GM12878 (cell line): ENCODE results near the gene SPDYA. TPM values are rescaled to one million over a fixed set of nuclear protein-coding genes. Genes with fewer than 3 reads are reported as not detected.

Source experiments
- ATAC-seq: fragments of 200-7000 bp; cut with Tn5 transposase; 3 replicates; pipeline ENCODE4 v1.9.1; 2020; ENCODE audit warnings: mild to moderate bottlenecking, moderate library complexity
- BruUV-seq: library from RNA; stranded (reverse); fragments of 400-500 nt; replicated peaks from 2 replicates; lab custom pipeline; 2021; lab: Mats Ljungman, UMichigan
- CTCF ChIA-PET: fragments of 300-600 bp; sonication (Branson Sonifier 250); formaldehyde crosslinking; extraction: SDS; loops from one replicate; lab custom pipeline; 2021; ENCODE audit warnings: inconsistent platforms; lab: Yijun Ruan, JAX
- POLR2A ChIA-PET: fragments of 350-600 bp; formaldehyde crosslinking; extraction: SDS; loops from one replicate; lab custom pipeline; 2021; ENCODE audit warnings: inconsistent platforms; lab: Charles Lee
- RAD21 ChIA-PET: fragments of 300-600 bp; sonication (Branson Sonifier 250); formaldehyde crosslinking; loops from one replicate; lab custom pipeline; 2023; ENCODE audit warnings: antibody characterized with exemption; ENCODE audit not compliant: unreplicated experiment; lab: Charles Lee
- SMC1A ChIA-PET: fragments of 300-600 bp; sonication (Branson Sonifier 250); formaldehyde crosslinking; loops from one replicate; lab custom pipeline; 2023; ENCODE audit not compliant: unreplicated experiment, uncharacterized antibody; lab: Charles Lee
- DNase-seq: peaks from one replicate; pipeline ENCODE4 v3.0.0-alpha.2; 2011; ENCODE audit warnings: low read depth, low spot score
- FAIRE-seq: peaks from 3 replicates; lab custom pipeline; 2011; peaks lifted over from hg19 to GRCh38; lab: Jason Lieb, UNC
- H2AFZ ChIP-seq: 2 replicates; pipeline ENCODE4 v1.6.0; 2011; ENCODE audit warnings: low read depth, low read length, control low read depth; ENCODE audit not compliant: control insufficient read depth
- H3K27ac ChIP-seq: 2 replicates; pipeline ENCODE4 v1.5.1; 2011; ENCODE audit warnings: control low read depth; ENCODE audit not compliant: control insufficient read depth, insufficient read depth
- H3K27me3 ChIP-seq, 2 experiments: replicated peaks in 1 of 2; 2 replicates each; pipeline versions ENCODE4 v1.6.0 to v1.6.1; 2011; ENCODE audit warnings: low read length in 1 of 2; ENCODE audit not compliant: control insufficient read depth in 2 of 2, insufficient read depth in 2 of 2
- H3K36me3 ChIP-seq, 2 experiments: 2 replicates each; pipeline ENCODE4 v1.5.1; 2011; ENCODE audit warnings: low read length in 1 of 2; ENCODE audit not compliant: control insufficient read depth in 2 of 2, insufficient read depth in 2 of 2
- H3K4me1 ChIP-seq: 2 replicates; pipeline ENCODE4 v1.6.1; 2011; ENCODE audit warnings: mild to moderate bottlenecking, low read length, moderate library complexity, mixed read lengths; ENCODE audit not compliant: control insufficient read depth, insufficient read depth
- H3K4me2 ChIP-seq: 2 replicates; pipeline ENCODE4 v1.6.0; 2011; ENCODE audit warnings: control low read depth; ENCODE audit not compliant: control insufficient read depth, insufficient read depth
- H3K4me3 ChIP-seq: fragments of 200-600 bp; sonication (generic); 2 replicates; pipeline ENCODE4 v1.5.1; 2016
- H3K79me2 ChIP-seq: 2 replicates; pipeline ENCODE4 v1.6.0; 2011; ENCODE audit warnings: low read length; ENCODE audit not compliant: control insufficient read depth, insufficient read depth
- H3K9ac ChIP-seq: 2 replicates; pipeline ENCODE4 v1.8.0; 2011; ENCODE audit warnings: low read length, control low read depth, mixed read lengths; ENCODE audit not compliant: control insufficient read depth, insufficient read depth
- H3K9me3 ChIP-seq: replicated peaks from 3 replicates; pipeline ENCODE4 v1.5.1; 2011; ENCODE audit warnings: mild to moderate bottlenecking, low read length; ENCODE audit not compliant: control insufficient read depth, insufficient read depth
- H4K20me1 ChIP-seq: 2 replicates; pipeline ENCODE4 v1.6.0; 2011; ENCODE audit not compliant: control insufficient read depth, insufficient read depth
- MEF2A ChIP-seq: IDR thresholded peaks from 2 replicates; pipeline ENCODE4 v1.6.1; 2011; ENCODE audit warnings: low read depth, mild to moderate bottlenecking, low read length, moderate library complexity; ENCODE audit not compliant: insufficient read depth
- SMAD1 ChIP-seq: fragments of 450-650 bp; IDR thresholded peaks from 2 replicates; pipeline ENCODE4 v1.6.1; 2018; ENCODE audit warnings: mild to moderate bottlenecking, low read depth; ENCODE audit not compliant: partially characterized antibody
- TAF1 ChIP-seq: IDR thresholded peaks from 2 replicates; pipeline ENCODE4 v1.6.1; 2011; ENCODE audit warnings: mild to moderate bottlenecking, low read depth, low read length, borderline replicate concordance
- WGBS: methylation state at CpG from one replicate; pipeline ENCODE4 v1.1.6; 2016; ENCODE audit warnings: low lambda C conversion rate; ENCODE audit not compliant: insufficient replicate concordance, insufficient coverage; ENCODE audit errors: missing lambda C conversion rate; 5-methylcytosine and 5-hydroxymethylcytosine counted together
- in situ Hi-C: fragments of 300-500 bp; cut with MboI; formaldehyde crosslinking; loops from 9 replicates; pipeline ENCODE4 v1.14.3; 2018; ENCODE audit warnings: mixed read lengths
- intact Hi-C: fragments of 100-400 bp; cut with micrococcal nuclease; formaldehyde crosslinking; loops from one replicate; pipeline ENCODE4 v1.14.2; 2022; ENCODE audit not compliant: unreplicated experiment
- polyA plus RNA-seq, 11 experiments: library from polyadenylated mRNA; depleted of rRNA in 4 of 11; unstranded in 6 of 11; stranded (reverse) in 5 of 11; fragments of >200 nt; fragmentation: Nextera tagmentation in 4 of 11; fragmentation: Illumina TruSeq in 1 of 11; extraction: Ambion mirVana in 4 of 11; extraction: Trizol in 1 of 11; gene quantifications; 1 replicate in 1 of 11; 2 replicates in 10 of 11; pipeline versions ENCODE4 v1.2.1 to v1.2.3, GENCODE V29; 2011 to 2016; ENCODE audit warnings: inconsistent platforms in 2 of 11, missing spikeins in 2 of 11, low read depth in 1 of 11
- total RNA-seq, 4 experiments: library from RNA; depleted of rRNA in 3 of 4; stranded (reverse); fragments of >200 nt in 3 of 4; fragmentation: Illumina TruSeq in 1 of 4; extraction: Trizol in 1 of 4; gene quantifications; 2 replicates each; pipeline versions ENCODE4 v1.2.1 to v1.2.3, GENCODE V29; 2013 to 2021
- TF ChIP-seq, protein P1 (sequence below): IDR thresholded peaks from 2 replicates; pipeline ENCODE4 v1.6.1; 2011; ENCODE audit warnings: mild to moderate bottlenecking, low read depth, low read length, moderate library complexity; ENCODE audit not compliant: insufficient replicate concordance
- TF ChIP-seq, protein P2 (sequence below): IDR thresholded peaks from 2 replicates; pipeline ENCODE4 v1.6.1; 2011; ENCODE audit warnings: low read depth, low read length, improper control_type of control experiment, borderline replicate concordance

The SPDYA gene
- total and polyA plus RNA-seq, 10 of the 15 experiments (the other 5 are each of a cell fraction or from before 2014, with no cell fraction given), result 0.12 to 2.4 (median 0.50) TPM

DNA sequence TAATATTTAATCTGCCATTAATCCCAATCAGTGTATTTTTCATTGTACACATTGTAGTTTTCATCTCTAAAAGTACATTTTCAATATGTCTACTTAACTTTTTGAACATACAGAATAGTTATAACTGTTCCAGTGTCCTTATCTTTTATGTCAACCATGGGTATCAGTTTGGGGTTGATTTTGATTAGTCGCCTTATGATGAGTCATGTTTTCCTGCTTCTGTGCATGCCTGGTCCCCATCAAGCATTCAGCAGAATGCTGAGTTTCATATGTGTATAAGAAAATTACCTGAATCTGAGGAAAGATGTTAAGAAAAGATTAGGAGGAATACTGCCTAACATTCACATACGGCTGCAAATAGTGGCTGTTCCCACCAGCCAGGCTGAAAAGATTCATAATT, 17.7 kb downstream of the SPDYA start (continued):
- TF ChIP-seq, protein P1, sequence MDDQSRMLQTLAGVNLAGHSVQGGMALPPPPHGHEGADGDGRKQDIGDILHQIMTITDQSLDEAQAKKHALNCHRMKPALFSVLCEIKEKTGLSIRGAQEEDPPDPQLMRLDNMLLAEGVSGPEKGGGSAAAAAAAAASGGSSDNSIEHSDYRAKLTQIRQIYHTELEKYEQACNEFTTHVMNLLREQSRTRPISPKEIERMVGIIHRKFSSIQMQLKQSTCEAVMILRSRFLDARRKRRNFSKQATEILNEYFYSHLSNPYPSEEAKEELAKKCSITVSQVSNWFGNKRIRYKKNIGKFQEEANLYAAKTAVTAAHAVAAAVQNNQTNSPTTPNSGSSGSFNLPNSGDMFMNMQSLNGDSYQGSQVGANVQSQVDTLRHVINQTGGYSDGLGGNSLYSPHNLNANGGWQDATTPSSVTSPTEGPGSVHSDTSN, result no peak
- no peak for TF ChIP-seq TAF1
- TF ChIP-seq, all 136 proteins: peak for 0

DNA sequence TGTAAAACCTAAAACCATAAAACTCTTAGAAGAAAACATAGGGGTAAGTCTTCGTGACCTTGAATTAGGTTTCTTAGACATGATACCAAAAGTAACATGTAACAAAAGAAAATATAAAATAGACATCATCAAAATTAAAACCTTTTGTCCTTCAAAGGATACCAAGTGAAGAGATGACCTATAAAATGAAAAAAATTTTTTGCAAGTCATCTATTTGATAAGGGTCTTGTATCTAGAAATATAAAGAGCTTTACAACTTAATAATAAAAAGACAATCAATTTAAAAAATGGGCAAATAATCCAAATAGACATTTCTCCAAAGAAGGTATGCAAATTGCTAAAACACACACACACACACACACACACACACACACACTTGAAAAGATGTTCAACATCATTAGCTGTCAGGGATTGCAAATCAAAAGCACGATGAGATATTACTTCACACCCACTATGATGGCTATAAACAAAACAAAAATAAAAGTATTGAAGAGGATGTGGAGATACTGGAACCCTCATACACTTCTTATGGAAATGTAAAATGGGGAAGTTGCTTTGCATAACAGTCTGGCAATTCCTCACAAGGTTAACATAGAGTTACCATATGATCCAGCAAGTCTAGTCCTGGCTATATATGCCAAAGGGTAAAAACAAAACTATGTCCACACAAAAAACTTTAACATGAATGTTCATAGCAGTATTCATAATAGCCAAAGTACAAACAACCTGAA, 23.3 kb downstream of the SPDYA start:
- BruUV-seq, result no TSS peak

More for the DNA sequence above, 23.3 kb downstream of the SPDYA start:
- no peak for DNase-seq
- in situ Hi-C loops (no loop called here), intact Hi-C loops (no loop called here)
- ATAC-seq, result no peak
- 39% methylated on average over 2 of the region's 2 CpGs for WGBS
- ChIA-PET POLR2A (no interaction called here), SMC1A (no interaction called here), RAD21 (no interaction called here), CTCF (interaction anchor here (0.6 to 0.7 kb wide), 3 partner anchors 11 to 373 kb away, joined by 3 to 5 read pairs (median 3); no protein-coding TSS in a partner anchor)
- Histone ChIP-seq H3K27me3 (no peaks in the 10 kb centered on the region), H3K4me1 (no peaks in the 10 kb centered on the region), H3K36me3 (no peaks in the 10 kb centered on the region), H3K4me3 (no peak overlapping the region), H3K9me3 (no peaks in the 10 kb centered on the region), H3K9ac (no peak overlapping the region), H4K20me1 (no peaks in the 10 kb centered on the region), H2AFZ (no peak overlapping the region), H3K27ac (no peak overlapping the region), H3K79me2 (no peaks in the 10 kb centered on the region), H3K4me2 (no peak overlapping the region)
- FAIRE-seq, result no peak
- TF ChIP-seq, protein P2, sequence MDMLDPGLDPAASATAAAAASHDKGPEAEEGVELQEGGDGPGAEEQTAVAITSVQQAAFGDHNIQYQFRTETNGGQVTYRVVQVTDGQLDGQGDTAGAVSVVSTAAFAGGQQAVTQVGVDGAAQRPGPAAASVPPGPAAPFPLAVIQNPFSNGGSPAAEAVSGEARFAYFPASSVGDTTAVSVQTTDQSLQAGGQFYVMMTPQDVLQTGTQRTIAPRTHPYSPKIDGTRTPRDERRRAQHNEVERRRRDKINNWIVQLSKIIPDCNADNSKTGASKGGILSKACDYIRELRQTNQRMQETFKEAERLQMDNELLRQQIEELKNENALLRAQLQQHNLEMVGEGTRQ, result no peak
- TF ChIP-seq SMAD1 (no peak), MEF2A (no peak)
